NCI-H526 treated with DMSO at 0.1 percent for 48 hours (cell line): ENCODE results near the gene FST.

Source experiments
- DNase-seq: peaks from one replicate; lab custom pipeline; 2025; lab: John Stamatoyannopoulos, UW

The FST gene

DNA sequence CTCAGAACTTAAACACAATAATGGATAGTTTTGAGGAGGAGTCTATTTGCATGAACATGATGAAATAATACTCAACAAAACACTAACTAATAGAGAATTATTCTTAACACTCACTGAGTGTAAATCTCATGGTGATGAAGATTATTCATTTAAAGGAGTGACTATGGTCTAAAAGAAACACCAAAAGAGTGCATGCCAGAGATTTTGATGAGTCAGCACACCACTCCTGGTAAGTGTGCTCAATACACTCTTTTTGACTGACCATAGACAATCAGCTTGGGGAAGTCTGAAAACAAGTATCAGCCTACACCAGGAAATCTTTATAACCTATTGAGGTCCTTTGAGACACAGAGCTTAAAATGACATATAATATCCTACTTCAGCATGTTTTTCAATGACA lies 6.8 kb upstream of the FST start:
- DNase-seq, result no peak

DNA sequence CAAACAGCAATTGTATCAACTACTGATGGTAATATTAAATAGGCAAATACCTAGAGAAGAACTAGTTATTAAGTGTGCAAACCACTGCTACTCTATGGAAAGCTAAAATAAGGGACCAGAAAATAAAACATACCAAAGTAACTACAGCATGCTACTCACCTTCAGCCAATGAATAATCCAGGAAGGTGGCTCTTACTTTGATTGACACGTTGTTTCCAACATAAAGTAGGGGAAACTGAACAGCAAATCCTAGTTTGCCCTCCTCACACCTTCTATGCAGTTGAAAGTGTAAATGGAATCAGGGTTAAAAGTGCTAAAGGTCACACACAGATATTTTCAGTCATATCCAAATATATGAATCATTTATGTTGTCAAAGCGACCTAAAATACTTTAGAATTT lies 5.1 kb upstream of the FST start:
- DNase-seq, result no peak

DNA sequence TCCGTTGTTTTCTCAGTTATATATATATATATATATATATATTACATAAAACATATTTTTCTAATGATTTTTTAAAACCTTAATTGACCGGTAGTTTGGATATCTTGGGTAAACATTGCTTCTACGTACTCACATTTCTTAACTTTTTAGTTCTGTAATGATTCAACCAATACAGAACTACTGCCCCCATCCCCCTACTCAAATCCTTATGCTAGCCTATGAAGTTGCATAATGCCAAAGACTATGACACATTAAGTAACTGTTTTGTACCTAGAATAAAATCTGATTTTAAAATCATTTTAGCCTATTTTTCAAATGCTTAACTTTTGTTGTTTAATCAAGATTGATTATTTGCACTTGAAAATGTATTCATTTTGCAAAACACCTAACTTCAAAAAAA lies 4.4 kb upstream of the FST start:
- DNase-seq, result no peak

DNA sequence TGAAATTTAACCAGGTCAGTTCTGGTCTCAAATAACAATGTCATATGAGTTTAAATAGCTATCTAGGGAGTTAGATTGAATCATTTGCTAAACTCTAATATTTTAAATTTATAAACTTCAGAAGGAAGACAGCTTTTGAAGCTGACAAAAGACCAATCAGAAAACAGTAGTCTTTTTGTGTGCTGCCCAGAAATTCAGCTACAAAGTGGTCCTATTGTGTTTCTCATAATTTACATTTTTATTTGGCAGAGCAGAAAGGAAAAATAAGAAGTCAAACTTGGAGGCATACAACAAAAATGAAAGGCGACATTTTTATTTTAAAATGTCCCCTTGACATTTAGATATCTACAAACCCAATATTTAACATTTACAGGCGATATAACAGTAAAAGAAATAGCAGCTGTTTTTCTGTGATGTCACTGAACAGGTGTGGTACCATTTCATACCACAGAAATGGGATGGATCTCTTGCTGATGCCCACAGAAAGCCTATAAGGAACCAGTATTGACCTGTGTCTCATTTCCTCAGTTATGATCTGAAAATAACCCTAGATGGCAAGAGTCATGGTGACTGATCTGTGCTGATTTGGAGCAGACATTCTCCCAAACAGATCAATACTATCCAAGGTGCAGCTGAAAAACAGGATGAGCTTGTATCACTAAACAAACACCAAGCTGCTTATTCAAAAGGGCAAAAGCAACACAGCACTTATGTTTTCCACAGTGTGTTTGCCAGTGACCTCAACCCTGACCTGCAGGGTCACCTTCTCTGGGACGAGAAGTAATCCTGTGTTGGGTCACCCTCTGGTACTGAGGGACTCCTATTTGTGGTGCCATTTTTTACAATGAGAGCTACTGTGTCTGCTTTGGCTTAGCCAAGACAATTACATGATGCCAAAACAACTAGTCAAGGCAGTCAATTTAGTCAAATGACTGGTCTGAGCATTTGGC lies 3.6 kb upstream of the FST start:
- no peak for DNase-seq

DNA sequence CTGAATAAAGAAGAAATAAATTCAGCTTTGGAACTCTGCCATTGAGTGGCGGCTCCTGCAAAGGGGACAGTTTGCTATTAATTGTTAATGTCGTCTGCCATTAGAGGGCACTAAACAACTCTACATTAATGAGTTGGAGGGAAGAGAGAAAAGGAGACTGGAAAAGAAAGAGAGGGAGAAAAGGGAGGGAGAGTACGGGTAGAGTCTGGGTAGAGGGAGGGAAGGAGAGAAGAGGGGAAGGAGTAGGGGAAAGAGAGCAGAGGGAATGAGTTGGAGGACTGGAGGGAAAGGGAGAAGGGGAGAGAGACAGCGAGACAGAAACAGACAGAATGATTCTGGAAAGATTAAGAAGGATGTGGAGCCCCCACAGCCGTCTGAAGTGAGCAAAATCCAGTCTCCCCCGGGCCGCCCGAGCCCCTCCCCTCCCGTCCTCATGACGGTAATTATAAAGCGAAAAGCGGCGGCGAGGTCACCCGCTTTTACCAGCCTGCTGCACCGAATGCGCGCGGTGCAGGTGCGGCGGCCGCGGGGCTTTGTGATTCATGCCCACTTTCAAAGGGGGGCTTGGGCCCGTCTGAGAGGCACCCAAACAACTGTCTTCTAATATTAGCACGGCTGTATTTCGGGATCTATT lies 1.9 kb upstream of the FST start:
- DNase-seq, result peak; percentile 59

DNA sequence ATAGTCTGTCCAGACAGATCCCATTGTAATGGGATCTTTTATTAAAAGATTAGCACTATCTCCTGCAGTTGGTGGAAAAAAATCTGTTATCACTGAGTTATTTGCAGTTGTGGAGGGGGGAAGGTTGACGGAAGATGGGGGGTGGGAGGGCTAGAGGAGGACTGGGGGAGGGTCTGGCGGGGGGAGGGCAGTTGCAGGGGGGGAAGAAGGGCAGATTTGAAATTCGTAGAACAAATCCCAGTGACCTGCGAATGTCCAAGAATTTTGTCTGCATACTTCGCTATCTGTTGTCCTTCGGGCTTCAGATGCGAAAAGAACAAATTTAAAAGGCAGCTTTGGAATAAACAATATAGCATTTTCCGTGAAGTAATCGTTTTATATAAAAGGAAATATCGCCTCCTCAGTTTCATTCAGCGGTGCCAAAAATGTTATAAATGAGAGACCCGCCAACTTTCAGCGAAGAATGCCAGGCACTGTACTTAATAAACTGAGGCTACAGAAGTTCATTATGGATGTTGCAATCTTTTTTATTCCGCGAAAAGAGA lies 1.3 kb upstream of the FST start:
- no peak for DNase-seq

DNA sequence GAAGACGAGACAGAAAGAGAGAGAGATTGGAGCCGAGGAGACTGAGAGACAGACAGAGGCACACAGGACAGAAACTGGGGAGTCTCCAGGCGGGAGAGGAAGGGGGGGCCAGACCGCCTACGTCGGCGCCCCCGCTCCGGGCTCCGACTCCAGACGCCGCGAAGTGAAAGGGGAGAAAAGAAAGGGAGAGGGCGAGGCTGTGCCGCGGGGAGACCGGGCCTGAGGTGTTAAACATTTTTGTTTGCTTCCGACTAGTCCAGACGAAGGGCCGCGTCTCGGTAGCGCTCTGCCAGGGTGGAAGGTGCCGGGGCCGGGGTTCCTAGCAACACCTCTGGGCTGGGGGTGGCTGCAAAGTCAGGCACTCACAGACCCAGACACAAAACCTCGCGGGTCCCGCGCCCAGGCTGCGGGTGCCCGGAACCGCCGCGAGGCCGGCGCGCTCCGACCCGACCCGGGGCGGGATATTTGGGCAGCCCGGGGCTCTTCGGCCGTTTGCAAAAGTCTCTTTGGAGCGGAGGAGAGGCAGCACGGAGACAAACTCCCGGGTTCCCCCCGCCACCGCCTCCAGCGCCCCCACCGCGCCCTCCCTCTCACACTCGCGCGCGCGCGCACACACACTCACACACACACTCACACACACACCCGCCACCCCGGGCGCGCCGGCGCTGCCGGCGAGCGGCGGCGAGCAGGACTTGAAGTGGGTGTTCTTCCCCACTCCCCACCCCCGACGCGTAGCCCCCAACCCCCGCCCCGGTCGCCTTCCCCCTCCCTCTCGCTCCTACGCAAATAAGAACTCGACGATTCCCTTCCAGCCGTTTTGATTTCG lies 626 bp upstream of the FST start:
- DNase-seq, result peak; percentile 16

DNA sequence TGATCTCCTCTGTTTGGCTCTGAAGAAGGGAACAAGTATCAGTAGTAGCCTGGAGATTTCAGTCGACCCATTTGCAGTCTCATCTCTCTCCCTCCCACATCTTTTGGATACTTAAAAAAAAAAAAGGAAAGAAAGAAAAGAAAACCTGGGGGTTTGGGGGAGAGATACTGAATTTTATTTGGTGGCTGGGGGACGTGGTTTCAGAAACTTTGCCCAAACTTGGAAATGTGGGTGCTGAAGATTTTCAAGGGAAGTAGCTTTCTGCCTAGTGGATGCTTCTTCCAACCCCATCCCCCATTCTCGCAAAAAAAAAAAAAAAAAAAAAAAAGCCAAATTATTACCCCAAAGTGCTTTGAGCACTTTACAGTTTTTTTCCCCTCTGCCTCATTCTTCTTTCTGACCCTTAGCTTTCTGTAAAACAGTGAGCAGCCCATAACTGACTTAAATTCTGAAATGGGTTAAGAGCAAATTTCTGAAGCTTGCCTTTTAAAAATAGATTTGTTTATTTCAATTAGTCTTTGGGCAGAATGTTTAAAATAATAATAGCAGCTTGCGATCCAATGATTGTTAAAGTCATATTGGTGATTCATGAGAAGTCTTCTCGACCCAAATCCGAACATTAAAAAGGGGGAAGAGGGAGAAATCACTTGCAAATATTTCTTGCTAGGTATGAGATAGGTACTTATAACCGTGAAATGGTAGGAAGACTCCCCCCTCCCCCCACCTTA lies 894 bp downstream of the FST start:
- DNase-seq, result no peak

DNA sequence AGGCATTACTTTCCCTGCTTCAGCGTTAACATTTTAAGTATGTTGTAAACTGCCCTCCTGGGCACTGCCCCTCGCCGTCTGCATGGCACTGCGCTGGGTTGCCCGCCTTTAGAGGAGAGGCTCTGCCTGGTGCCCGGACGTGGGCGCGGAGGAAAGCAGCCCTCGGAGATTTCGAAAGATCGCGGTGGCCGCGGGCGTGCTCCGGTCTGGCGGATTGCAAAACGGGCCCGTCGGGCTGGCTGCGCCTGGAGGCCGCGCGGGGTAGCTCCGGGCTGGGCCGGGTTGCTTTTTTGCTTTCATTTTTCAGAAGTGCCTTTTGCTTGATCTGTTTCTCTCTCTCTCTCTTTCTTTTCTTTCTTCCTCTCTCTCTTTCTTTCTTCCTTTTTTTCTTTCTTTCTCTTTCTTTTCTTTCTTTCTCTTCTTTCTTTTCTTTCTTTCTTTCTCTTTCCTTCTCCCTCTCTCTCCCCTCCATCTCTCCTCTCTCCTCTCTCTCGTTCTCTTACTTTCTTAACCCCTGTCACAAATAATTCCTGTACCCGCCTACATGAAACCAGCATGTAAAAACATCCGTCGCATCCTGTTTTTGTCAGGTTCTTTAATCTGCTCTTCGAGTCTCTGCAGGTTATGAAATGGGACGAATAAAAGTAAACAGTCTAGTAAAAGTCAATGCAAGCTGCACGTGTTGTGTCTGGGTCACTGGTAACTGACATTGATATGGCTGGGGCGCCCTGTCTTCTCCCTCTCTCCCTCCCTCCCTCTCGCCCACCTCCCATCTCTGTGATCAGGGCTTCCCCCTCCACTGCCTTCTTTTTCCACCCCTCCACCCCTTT lies 1.7 kb downstream of the FST start:
- peak; percentile 12 for DNase-seq

DNA sequence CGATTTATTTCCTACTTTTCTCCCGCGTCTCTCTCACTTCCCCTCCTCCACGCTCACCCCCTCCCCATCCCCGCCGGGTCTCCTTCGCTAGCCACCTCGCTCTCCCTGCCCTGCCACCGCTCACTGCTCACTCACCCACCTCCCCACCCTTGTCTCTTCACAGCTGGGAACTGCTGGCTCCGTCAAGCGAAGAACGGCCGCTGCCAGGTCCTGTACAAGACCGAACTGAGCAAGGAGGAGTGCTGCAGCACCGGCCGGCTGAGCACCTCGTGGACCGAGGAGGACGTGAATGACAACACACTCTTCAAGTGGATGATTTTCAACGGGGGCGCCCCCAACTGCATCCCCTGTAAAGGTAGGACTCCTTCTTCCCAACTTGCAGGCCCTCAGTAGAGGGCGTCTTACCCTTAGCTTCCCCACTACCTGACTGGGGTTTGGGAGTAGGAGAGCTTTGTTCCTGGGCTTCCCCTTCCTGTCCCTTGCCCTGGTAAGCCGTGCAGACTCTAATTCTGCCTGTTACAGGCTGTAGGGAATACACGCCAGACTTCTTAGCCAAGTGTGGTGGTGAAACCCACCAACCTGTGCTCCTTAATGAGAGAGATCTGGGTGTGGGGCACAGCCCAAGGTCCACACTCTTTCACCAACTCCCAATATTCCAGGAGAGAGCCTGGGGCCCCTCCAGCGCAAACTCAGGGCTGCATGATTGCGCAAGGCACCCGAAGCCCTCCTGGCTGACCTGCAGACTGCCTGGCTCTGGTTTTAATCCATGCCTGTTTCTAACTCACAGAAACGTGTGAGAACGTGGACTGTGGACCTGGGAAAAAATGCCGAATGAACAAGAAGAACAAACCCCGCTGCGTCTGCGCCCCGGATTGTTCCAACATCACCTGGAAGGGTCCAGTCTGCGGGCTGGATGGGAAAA lies 2.5 kb downstream of the FST start:
- peak; percentile 16 for DNase-seq

DNA sequence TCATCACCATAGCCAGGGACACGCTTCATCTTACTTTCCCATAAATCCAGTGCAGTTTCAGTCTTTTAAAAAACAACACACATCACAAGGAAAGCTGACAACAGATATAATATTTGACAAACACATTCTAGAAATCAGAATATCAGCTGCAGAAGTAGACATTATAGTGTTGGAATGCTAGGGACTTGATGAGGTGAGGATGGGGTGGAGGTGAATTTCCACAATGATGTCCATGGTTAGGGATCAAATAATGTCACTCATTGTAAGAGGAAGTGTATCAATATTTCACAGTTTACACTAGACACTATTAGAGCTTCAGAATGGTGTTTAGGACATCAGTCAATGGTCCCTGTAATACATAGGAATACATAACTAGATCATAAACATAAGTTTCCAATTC lies 7.0 kb downstream of the FST start:
- no peak for DNase-seq

DNA sequence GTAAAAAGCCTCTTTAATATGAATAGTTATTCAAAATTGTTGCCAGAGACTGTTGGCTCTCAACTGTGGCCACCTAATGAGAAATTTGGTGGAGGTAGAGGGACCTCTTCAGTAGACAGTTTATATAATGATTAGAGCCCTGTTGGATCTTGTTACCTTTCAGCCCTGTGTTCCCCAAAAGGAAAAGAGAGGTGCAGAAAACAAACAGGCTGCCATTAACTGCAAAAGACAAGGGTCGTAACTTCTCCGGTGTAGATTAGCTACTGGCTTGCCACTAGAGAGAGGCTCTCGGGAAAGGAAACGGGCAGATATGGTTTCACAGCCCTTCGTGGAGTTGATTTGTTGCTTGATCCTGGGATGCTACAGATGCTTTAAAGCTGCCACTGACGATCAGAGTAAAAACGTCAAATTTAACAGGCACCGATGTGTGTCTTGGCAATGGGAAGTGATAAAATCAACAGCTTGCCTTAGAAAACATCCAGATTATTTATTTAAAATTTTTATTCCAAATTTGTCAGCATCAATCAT lies 7.8 kb downstream of the FST start:
- no peak for DNase-seq

DNA sequence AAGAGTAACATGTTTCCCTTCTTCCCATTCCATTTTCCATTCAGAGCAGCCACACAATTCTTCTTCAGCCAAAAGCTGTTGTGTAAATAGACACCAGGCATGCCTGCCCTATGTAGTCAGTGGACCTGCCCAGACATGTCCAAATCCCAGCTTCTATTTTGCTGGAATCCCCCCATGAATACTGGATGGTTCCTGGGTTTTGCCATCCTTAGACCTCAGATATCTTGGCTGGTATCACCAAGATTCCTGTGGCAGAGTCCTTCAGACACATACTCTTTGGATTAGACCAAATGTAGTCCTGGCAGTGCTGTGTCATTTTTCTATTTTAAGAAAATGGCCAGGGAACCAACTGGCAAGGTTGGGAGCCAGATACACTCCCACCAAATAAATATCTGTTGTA lies 10.3 kb downstream of the FST start:
- DNase-seq, result no peak

DNA sequence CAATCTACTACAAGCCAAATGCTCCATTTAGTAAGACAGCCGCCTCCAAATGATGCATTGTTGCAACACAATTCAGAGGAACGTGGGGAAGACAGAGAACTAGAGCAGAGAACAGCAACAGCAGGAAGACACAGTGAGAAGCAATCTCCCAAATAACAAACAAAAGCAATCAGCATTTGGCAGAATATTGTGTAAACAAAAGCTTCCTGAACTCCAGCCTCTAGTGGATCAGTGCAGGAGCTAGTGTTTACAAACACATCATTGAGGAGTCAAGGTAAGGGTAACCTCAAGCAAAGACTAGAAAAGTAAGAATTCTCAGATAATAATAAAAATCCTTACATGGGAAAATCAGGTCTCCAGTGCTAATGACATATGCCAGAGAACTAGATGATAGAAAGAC lies 20.6 kb downstream of the FST start:
- DNase-seq, result no peak

DNA sequence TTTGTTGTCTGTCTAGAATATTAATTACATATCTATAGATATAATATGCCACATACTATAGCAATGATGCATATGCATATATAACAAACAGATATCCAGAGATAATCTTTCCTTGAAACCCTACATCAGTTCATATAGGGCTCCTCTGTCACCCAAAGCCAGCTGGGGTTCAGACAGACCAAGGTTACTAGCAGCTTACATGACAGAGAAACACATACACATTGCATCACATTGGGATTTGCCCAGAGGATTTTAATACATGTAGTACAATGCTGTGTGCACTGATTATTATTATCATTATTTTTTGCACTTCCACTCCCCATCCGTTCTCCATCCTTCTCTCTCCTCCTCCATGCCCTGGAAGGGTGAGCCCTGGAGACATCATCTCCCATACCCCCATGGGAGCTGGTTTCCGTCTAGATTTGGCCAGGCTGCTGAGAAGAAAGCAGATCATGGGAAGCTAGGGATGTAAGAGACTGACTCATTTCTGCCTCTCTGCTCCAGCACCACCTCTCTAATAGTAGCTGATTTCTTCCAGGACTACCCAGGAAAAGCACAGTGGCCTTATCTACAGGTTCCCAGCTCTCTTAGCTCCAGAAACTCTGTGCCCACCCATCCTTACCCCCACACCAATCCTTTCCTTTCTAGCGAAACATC lies 23.3 kb downstream of the FST start:
- no peak for DNase-seq

DNA sequence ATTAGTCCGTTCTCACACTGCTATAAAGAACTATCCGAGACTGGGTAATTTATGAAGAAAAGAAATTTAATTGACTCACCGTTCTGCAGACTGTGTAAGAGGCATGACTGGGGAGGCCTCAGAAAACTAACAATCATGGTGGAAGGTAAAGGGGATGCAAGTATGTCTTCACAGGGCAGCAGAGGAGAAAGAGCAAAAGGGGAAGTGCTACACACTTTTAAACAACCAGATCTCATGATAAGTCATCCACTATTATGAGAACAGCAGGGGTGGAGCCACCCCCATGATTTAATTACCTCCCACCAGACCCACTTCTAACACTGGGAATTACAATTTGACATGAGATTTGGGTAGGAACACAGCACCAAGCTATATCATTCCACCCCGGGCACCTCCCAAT lies 26.6 kb downstream of the FST start:
- no peak for DNase-seq

DNA sequence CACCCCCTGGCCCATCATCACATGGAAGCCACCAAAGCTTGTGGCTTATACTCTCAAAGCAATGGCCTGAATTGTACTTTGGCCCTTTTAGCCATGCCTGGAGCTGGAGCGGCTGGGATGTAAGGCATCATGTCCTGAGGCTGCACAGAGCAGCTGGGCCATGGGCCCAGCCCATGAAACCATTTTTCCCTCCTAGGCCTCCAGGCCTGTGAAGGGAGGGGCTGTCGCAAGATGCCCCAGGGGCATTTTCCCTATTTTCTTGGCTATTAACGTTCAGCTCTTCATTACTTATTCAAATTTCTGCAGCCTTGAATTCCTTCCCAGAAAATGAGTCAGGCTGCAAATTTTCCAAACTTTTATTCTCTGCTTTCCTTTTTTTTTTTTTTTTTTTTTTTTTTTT lies 27.7 kb downstream of the FST start:
- DNase-seq, result no peak

DNA sequence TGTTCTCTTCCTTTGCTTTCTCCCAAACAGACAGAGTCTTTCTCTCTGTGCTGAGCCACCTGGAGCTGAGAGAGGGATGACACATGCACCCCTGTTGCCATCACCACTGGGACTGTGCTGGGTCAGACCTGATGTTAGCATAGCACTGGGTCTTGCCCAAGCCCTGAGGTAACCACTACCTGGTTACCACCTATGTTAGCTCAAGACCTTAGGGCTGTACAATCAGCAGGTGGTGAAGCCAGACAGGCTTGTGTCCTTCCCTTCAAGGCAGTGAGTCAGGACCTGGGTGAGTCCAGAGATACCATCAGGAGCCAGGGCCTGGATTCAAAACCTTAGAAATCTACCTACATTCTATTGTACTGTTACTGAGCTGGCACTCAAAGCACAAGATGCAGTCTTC lies 32.1 kb downstream of the FST start:
- no peak for DNase-seq

DNA sequence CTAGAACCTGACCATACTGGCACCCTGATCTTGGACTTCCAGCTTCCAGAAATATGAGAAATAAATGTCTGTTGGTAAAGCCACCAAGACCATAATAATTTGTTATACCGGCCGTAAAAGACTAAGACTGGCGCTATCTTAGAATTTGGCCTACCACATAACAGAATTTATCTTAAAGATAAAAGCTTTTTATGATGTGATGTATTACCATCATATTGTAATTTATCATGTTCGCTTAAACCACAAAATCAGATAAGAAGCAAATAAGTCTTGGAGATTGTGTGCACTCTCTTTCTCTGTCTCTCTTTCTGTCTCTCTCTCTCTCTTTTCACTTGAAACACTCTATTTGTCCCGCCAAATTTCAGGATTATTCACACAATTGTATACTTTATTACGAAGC lies 35.6 kb downstream of the FST start:
- no peak for DNase-seq
